Neural cell (in vitro differentiated cells): ENCODE data around the gene ENTPD8. TPM values are rescaled to one million over a fixed set of nuclear protein-coding genes. Genes with fewer than 3 reads are reported as not detected.

Experiments used
- H2AFZ ChIP-seq: fragments of 200-600, 300-800 bp; sonication (generic), shearing (Covaris generic); 2 replicates; pipeline ENCODE4 v1.6.0; 2014; ENCODE audit warnings: low read depth, mild to moderate bottlenecking, antibody characterized with exemption, low read length, moderate library complexity
- H3F3A ChIP-seq: fragments of 200-600 bp; shearing (Covaris generic); 2 replicates; pipeline ENCODE4 v1.6.1; 2016; ENCODE audit warnings: mild to moderate bottlenecking, moderate library complexity, mixed read lengths, antibody characterized with exemption, low read length; ENCODE audit not compliant: insufficient read depth, poor library complexity, severe bottlenecking
- H3K27ac ChIP-seq: fragments of 200-600, 300-800 bp; sonication (generic), shearing (Covaris generic); 2 replicates; pipeline ENCODE4 v1.5.1; 2014; ENCODE audit warnings: mild to moderate bottlenecking, low read length, moderate library complexity
- H3K27me3 ChIP-seq: fragments of 300-800, 200-600 bp; sonication (generic), shearing (Covaris generic); 2 replicates; pipeline ENCODE4 v1.6.0; 2014; ENCODE audit warnings: mild to moderate bottlenecking, low read depth, low read length, moderate library complexity; ENCODE audit not compliant: insufficient read depth
- H3K36me3 ChIP-seq: fragments of 300-800, 200-600 bp; sonication (generic), shearing (Covaris generic); 2 replicates; pipeline ENCODE4 v1.5.1; 2014; ENCODE audit warnings: mild to moderate bottlenecking, antibody characterized with exemption, low read length, moderate library complexity; ENCODE audit not compliant: insufficient read depth
- H3K4me2 ChIP-seq: fragments of 300-800, 200-600 bp; sonication (generic), shearing (Covaris generic); 2 replicates; pipeline ENCODE4 v1.6.0; 2014; ENCODE audit warnings: mild to moderate bottlenecking, low read length
- H3K4me3 ChIP-seq: fragments of 300-800, 200-600 bp; sonication (generic), shearing (Covaris generic); 2 replicates; pipeline ENCODE4 v1.5.1; 2014; ENCODE audit warnings: mild to moderate bottlenecking, low read length, moderate library complexity
- H3K79me2 ChIP-seq: fragments of 200-600 bp; shearing (Covaris generic); replicated peaks from 2 replicates; pipeline ENCODE4 v1.6.0; 2014; ENCODE audit warnings: mild to moderate bottlenecking, low read length, moderate library complexity; ENCODE audit not compliant: insufficient read depth
- H3K9ac ChIP-seq: fragments of 300-800, 200-600 bp; sonication (generic), shearing (Covaris generic); 2 replicates; pipeline ENCODE4 v1.6.1; 2016; ENCODE audit warnings: mild to moderate bottlenecking, low read length, mixed read lengths
- H3K9me2 ChIP-seq: fragments of 200-600 bp; shearing (Covaris generic); 2 replicates; pipeline ENCODE4 v1.6.1; 2016; ENCODE audit warnings: mild to moderate bottlenecking, low read length, mixed read lengths; ENCODE audit not compliant: insufficient read depth
- H3K9me3 ChIP-seq: fragments of 200-600, 300-800 bp; sonication (generic), shearing (Covaris generic); 2 replicates; pipeline ENCODE4 v1.6.1; 2016; ENCODE audit warnings: mild to moderate bottlenecking, mixed run types, low read length, moderate library complexity, mixed read lengths
- H4K20me1 ChIP-seq: fragments of 200-600 bp; shearing (Covaris generic); 2 replicates; pipeline ENCODE4 v1.6.1; 2016; ENCODE audit warnings: mild to moderate bottlenecking, mixed run types; ENCODE audit not compliant: insufficient read depth
- CTCF ChIP-seq: fragments of 450-650 bp; IDR thresholded peaks from 2 replicates; pipeline ENCODE4 v1.5.1; 2014; ENCODE audit warnings: antibody characterized with exemption, mild to moderate bottlenecking, moderate library complexity; ENCODE audit not compliant: poor library complexity, severe bottlenecking
- EP300 ChIP-seq: fragments of 450-650 bp; conservative IDR thresholded peaks from 2 replicates; pipeline ENCODE4 v1.6.1; 2014; ENCODE audit warnings: antibody characterized with exemption, mild to moderate bottlenecking, moderate library complexity; ENCODE audit not compliant: poor library complexity, severe bottlenecking
- EZH2 ChIP-seq: fragments of 200-600, 300-800 bp; shearing (Covaris generic), sonication (generic); IDR thresholded peaks from 2 replicates; pipeline ENCODE4 v1.6.1; 2014; ENCODE audit warnings: antibody characterized with exemption, low read length, borderline replicate concordance, mild to moderate bottlenecking; ENCODE audit not compliant: insufficient read depth, poor library complexity, severe bottlenecking
- MXI1 ChIP-seq: fragments of 450-650 bp; conservative IDR thresholded peaks from 2 replicates; pipeline ENCODE4 v1.6.1; 2014; ENCODE audit warnings: antibody characterized with exemption, mild to moderate bottlenecking; ENCODE audit not compliant: poor library complexity, severe bottlenecking
- POLR2AphosphoS5 ChIP-seq: IDR thresholded peaks from 2 replicates; pipeline ENCODE4 v1.6.1; 2012
- RAD21 ChIP-seq: fragments of 450-650 bp; conservative IDR thresholded peaks from 2 replicates; pipeline ENCODE4 v1.6.1; 2014; ENCODE audit warnings: antibody characterized with exemption, mild to moderate bottlenecking, moderate library complexity
- REST ChIP-seq: IDR thresholded peaks from 2 replicates; pipeline ENCODE4 v1.6.1; 2012; ENCODE audit warnings: borderline replicate concordance
- SMC3 ChIP-seq: fragments of 450-650 bp; conservative IDR thresholded peaks from 2 replicates; pipeline ENCODE4 v1.6.1; 2014; ENCODE audit warnings: antibody characterized with exemption, mild to moderate bottlenecking, moderate library complexity; ENCODE audit not compliant: poor library complexity
- TAF1 ChIP-seq: IDR thresholded peaks from 2 replicates; pipeline ENCODE4 v1.6.1; 2012; ENCODE audit warnings: low read depth
- polyA plus RNA-seq: library from polyadenylated mRNA; depleted of rRNA; stranded (reverse); fragments of >200 nt; gene quantifications from 2 replicates; pipeline ENCODE4 v1.2.3, GENCODE V29; 2014

ENTPD8 gene
- polyA plus RNA-seq, 1 donor from 2014 or later: not detected

- no peaks in the 10 kb centered on the region for H3K9me2 ChIP-seq
- H3K9ac ChIP-seq: no peak overlapping the region
- H3K4me2 ChIP-seq: no peak overlapping the region
- H3K79me2 ChIP-seq: no peaks in the 10 kb centered on the region
- no peaks in the 10 kb centered on the region for H3K9me3 ChIP-seq
- no peak overlapping the region for H3K4me3 ChIP-seq
- H4K20me1 ChIP-seq: no peaks in the 10 kb centered on the region
- no peaks in the 10 kb centered on the region for H3F3A ChIP-seq
- no peak overlapping the region for H2AFZ ChIP-seq
- no peak overlapping the region for H3K27ac ChIP-seq
- H3K36me3 ChIP-seq: no peaks in the 10 kb centered on the region
- no peaks in the 10 kb centered on the region for H3K27me3 ChIP-seq
- TF ChIP-seq MXI1 (no peak), TAF1 (no peak), REST (no peak), POLR2AphosphoS5 (no peak), EP300 (no peak), RAD21 (no peak), SMC3 (no peak), EZH2 (no peak), CTCF (no peak)
These were observed 35.5 kb downstream of the ENTPD8 start for GRCh38 chr9:137405677-137406081.

GRCh38 chr9:137404961-137405567, 36.1 kb downstream of the ENTPD8 start:
- Histone ChIP-seq H2AFZ (no peak overlapping the region), H3K4me3 (no peak overlapping the region), H3K9me2 (no peaks in the 10 kb centered on the region), H4K20me1 (no peaks in the 10 kb centered on the region), H3F3A (no peaks in the 10 kb centered on the region), H3K36me3 (no peaks in the 10 kb centered on the region), H3K27ac (no peak overlapping the region), H3K27me3 (no peaks in the 10 kb centered on the region), H3K9me3 (no peaks in the 10 kb centered on the region), H3K4me2 (no peak overlapping the region), H3K9ac (no peak overlapping the region), H3K79me2 (no peaks in the 10 kb centered on the region)
- TF ChIP-seq EP300: no peak
- no peak for TF ChIP-seq TAF1
- TF ChIP-seq CTCF: no peak
- TF ChIP-seq REST: no peak
- no peak for TF ChIP-seq MXI1
- TF ChIP-seq EZH2: no peak
- TF ChIP-seq SMC3: no peak
- TF ChIP-seq POLR2AphosphoS5: no peak
- TF ChIP-seq RAD21: no peak
